GM21423 (cell line): ENCODE results near the gene DONSON.

Experiments used
- ATAC-seq: cut with Tn5 transposase; IDR thresholded peaks from one replicate; pipeline ENCODE4 v1.9.1; 2021; ENCODE audit warnings: mild to moderate bottlenecking, moderate library complexity; ENCODE audit not compliant: unreplicated experiment

Gene DONSON

DNA sequence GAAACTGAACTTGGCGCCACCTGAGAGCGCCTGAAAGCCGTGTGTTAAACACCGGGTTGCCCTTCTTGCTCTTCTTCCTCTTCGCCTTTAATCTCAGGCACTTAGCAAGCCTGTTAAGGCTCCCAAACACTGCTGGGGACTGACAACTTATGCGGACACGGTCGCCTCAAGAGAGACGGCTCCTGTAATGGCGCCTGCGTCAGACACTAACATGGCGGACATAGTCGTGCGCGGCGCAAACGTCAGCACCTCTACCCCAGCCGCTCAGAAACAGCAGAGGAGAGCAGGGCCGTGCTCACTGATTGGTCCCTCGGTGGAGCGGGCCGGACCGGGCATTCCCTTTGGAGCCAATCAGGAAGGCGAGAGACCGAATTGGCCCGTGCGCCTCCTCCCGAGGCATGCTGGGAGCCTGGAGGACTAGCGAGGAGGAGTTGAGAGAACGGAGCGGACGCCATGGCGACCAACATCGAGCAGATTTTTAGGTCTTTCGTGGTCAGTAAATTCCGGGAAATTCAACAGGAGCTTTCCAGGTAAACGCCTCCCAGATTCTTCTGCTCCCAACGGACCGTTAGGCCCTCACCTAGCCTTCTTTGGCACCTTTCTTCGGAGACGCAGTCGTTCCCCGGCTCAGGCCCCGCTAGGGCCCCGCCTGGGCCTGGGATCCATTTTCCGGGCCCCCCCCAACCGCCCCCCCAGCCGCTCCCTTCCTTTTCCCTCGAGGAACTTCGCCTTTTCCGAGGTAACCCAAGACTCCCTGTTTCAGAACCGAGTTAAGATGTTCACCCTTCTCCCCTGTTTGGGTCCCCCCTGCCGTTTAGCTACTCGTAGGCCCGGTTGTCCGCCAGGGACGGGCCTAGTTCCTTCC, 45.6 kb downstream of the DONSON start, which contains the start of gene SON:
SON (plus strand) TSS at position 399 of the 865 bp plus-strand sequence; CDS start at position 454, 55 bp downstream.
- peak; percentile 95 for ATAC-seq

DNA sequence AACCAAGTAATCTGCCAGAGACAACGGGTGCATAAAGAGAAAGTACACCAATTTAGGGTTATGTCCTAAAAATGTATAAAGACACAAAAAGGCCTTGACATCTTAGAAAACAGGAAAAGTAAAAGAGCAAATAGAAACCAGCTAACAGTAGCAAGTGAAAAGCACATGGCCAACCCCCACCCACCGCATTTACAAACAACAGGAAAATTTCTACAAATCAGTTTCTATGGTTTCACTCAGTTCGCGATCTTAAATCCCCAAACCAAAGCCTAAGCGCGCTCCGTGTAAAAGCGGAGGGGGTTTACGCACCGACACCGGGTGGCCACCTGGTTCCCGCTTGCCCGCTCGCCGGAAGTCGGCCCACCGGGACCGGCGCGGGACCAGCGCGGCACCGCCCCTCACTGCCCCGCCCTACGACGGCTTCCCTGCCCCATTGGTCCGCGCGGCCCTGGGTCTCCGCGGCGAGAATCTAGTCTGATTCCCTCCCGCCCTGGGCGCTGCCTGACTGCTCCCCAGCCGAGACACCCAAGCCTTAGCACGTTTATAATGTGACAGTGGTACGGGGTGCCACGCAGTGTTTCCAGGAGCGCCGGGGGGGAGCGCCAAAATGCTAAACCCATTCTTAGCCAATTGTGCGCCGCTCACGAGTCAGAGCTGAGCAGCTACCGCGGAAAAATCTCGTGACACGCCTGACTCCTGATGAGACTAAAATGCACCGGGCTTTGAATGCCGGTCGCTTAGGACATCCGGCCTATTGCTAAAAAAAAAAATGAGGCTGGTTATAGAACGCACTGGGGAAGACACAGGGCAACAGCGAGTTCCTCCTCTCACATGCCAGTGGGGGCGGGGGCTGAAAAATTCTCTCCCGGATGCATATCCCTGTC, 46.5 kb downstream of the DONSON start, which contains the start of gene GART:
GART (minus strand) TSS at position 362 of the 884 bp plus-strand sequence. CDS start 2,802 bp downstream, outside the sequence.
- ATAC-seq: peak; percentile 46

DNA sequence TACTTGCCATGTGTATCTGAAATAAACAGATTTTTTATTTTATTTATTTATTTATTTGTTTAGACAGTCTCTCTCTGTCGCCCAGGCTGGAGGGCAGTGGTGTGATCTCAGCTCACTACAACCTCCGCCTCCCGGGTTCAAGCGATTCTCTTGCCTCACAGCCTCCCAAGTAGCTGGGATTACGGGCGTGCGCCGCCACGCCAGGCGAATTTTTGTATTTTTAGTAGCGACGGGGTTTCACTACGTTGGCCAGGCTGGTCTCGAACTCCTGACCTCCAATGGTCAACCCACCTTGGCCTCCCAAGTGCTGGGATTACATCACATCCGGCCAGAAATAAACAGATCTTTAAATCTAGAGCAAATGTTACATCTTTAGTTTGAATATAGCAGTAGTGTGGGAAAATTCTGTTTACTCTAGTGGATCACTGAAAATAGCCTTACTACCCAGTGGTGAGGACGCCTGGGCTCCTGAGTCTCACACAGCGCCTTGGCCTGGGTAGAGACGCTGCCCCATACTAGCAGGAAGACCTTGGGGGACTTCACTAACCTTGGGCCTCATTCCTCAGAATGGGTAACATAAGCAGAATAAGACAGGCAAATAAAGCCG, 47.3 kb downstream of the DONSON start:
- ATAC-seq: no peak

DNA sequence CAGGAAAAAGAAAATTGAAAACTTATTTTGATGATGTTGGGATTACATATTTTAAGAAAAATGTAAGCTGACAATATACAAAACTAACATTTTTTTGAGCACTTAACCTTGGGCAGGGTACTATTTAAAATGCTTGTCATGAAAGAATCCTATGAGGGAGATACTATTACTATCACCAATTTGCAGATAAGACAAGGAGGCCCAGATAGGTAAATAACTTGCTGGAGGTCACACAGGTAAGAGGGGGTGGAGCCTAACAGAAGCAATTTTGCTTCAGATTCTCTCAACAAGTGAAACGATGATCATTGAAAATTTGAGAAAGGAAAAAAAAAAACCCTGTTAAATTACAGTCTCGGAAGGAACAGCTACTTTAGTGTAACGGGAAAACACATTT, 47.8 kb downstream of the DONSON start:
- ATAC-seq: no peak

DNA sequence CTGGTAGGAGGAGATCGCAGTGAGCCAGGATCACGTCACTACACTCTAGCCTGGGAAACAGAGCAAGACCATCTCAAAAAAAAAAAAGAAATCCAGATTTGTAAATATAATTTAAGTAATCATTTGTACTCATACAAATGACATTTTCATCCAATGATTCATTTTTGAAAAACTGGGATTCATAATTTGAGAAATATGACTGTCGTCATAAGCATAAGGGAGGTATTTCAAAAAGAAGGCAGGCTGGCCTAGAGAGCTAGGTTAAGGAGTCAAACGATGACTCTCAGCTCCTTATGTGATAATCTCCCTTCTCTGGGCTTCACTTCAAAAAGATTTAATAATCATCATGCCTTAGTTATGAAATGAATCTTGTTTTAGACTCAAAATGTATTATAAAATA, 48.9 kb downstream of the DONSON start:
- no peak for ATAC-seq

DNA sequence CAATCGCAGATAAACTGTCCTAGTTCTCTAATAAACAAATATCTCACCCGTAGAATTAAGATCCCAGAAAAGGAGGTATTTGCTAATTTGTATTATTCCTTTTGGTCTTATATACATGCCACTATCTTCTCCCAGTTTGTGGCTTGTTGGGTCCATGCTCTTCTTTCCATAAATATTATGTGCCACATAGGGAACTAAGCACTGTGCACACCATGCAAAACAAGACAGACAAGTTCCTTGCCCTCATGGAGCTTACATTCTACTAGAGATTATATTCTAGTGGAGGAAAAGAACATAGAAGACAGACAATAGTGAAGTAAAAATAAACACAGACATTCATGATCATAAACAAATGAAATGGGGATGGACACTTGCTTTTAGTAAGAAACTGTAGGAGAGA, 51.3 kb downstream of the DONSON start:
- no peak for ATAC-seq

DNA sequence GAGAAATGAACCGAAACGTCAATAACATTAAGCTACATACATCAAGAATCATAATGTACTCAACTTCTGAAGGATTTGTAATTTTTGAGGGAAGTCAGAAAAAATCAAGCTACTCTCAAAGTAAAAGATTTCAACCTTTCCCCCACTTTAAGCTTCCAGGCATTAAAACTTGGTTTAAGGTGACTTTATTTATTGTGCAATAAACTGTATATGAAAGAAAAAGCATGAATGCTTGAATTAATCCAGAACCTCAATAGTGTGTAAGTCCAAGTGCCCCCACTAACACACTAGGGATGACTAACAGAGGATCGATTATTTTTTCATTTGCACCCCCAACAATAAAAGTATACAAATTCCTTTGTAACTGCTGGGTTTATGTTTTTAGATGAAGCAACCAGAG, 57.5 kb downstream of the DONSON start:
- no peak for ATAC-seq
